Measurements from ENCODE around the gene TTLL12.

DNA sequence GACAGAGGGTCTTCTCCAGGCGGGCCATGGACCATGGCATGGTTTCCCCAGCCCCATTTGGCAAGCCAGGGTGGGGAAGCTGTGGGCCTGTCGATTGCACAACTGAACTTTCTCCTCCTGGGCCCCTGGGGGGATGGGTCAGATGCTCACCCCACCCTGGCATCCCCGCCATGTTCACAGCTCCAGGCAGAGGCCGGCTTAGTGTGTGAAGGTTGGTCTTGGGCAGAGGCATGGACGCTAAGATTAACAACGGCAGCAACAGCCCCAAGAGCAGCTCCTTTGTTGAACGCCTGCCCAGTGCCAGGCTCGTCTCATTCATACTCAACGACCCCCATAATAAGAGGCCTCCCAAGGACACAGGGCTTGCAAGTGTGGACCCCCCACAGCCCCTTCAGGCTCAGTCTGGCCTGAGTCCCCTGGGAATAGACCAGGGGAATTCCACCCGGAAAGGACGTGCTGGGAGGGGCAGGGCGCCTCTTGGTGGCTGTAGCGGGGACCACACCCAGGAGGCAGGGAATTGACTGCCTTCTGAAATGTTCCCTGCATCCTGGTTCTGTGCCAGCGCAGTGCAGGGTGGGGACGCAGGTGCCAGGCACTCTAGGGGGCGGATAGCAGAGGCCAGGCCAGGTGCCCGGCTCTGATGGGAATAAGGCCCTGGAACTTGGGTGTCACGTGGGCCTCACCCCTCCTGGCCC is 27.3 kb downstream of the TTLL12 start:
- no peak for TF ChIP-seq POLR2A (IDR thresholded peaks at IDR 0.05; ENCODE audit: low read length)
- TF ChIP-seq GATA1 (IDR thresholded peaks at IDR 0.05; ENCODE audit: low read depth, low read length), result no peak
